Body of pancreas (tissue), 4 donors: ENCODE results near the gene AMPH. TPM values are rescaled to one million over a fixed set of nuclear protein-coding genes. Genes with fewer than 3 reads are reported as not detected.

Experiments
- ATAC-seq: fragments of 150-250 bp; one replicate; pipeline ENCODE4 v1.9.1; 2016
- DNase-seq, 4 donors: peaks; one replicate each; pipeline ENCODE4 v3.0.0-alpha.2; 2019
- H3K27ac ChIP-seq, 4 donors: fragments of 200-600 bp; sonication (generic); 1 replicate in 3 of 4; 2 replicates in 1 of 4; pipeline versions ENCODE4 v1.5.1 to v1.6.1; 2016 to 2019; ENCODE audit warnings: mild to moderate bottlenecking in 1 of 4, mixed read lengths in 1 of 4, moderate library complexity in 1 of 4
- H3K27me3 ChIP-seq, 2 donors: fragments of 200-600 bp; sonication (generic); one replicate each; pipeline ENCODE4 v1.6.0; 2016; ENCODE audit warnings: mild to moderate bottlenecking in 1 of 2
- H3K36me3 ChIP-seq, 2 donors: fragments of 200-600 bp; sonication (generic); replicated peaks in 1 of 2; 2 replicates each; pipeline ENCODE4 v1.5.1; 2016; ENCODE audit warnings: low read depth in 2 of 2; ENCODE audit not compliant: insufficient read depth in 1 of 2
- H3K4me1 ChIP-seq: fragments of 200-600 bp; sonication (generic); one replicate; pipeline ENCODE4 v1.6.0; 2016
- H3K4me3 ChIP-seq, 2 donors: fragments of 200-600 bp; sonication (generic); 1 replicate in 1 of 2; 2 replicates in 1 of 2; pipeline ENCODE4 v1.5.1; 2016 to 2019
- H3K9me3 ChIP-seq, 3 donors: fragments of 200-600 bp; sonication (generic); 1 replicate in 2 of 3; 2 replicates in 1 of 3; pipeline ENCODE4 v1.5.1; 2016
- POLR2A ChIP-seq, 3 donors: fragments of 450-650 bp; IDR thresholded peaks; one replicate each; pipeline ENCODE4 v1.6.1; 2016; ENCODE audit warnings: antibody characterized with exemption in 3 of 3, mild to moderate bottlenecking in 2 of 3
- WGBS, 2 donors: methylation state at CpG; one replicate each; pipeline ENCODE4 v1.1.5; 2017; 5-methylcytosine and 5-hydroxymethylcytosine counted together
- intact Hi-C: fragments of 100-400 bp; cut with DNase I; formaldehyde crosslinking; loops from one replicate; pipeline ENCODE4 v1.15.1; 2023
- total RNA-seq, 2 donors: library from RNA; depleted of rRNA; stranded (reverse); fragments of >200 nt; gene quantifications; one replicate each; pipeline ENCODE4 v1.1.0, GENCODE V29; 2016
- TF ChIP-seq, protein P1 (sequence below), 7 experiments: fragments of 450-650 bp in 4 of 7; fragments of 200-600 bp in 3 of 7; sonication (generic) in 3 of 7; IDR thresholded peaks; one replicate each; pipeline ENCODE4 v1.5.1; 2016 to 2019; ENCODE audit warnings: antibody characterized with exemption in 7 of 7

The AMPH gene
- total RNA-seq, 2 donors from 2014 or later = 2.6 to 14.2 TPM

DNA sequence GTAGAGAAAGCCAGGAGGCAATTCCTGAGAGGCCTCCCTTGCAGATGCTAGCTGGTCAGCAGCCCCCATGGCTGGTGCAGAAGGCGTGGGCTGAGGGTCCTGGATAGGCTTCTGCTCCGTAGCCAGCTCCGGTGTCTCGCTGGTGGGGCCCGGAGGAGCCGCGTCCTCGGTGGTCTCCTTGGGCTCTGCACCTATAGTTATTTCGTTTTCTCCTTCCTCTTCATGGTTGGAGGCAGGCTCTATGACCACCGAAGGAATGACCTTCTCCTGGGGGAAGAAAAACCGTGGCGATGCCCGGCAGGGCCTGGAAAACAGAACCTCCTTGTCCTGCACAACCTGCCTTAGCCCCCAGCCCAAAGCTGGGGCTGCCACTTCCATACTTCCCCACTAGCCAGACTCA lies 239.4 kb downstream of the AMPH start:
- no peak for DNase-seq
- Histone ChIP-seq H3K36me3 (no peaks in the 10 kb centered on the region), H3K27ac (no peak overlapping the region), H3K4me1 (no peaks in the 10 kb centered on the region), H3K9me3 (no peaks in the 10 kb centered on the region), H3K4me3 (no peak overlapping the region), H3K27me3 (no peaks in the 10 kb centered on the region)
- no peak for TF ChIP-seq POLR2A (IDR thresholded peaks at IDR 0.05)
- TF ChIP-seq, protein P1, sequence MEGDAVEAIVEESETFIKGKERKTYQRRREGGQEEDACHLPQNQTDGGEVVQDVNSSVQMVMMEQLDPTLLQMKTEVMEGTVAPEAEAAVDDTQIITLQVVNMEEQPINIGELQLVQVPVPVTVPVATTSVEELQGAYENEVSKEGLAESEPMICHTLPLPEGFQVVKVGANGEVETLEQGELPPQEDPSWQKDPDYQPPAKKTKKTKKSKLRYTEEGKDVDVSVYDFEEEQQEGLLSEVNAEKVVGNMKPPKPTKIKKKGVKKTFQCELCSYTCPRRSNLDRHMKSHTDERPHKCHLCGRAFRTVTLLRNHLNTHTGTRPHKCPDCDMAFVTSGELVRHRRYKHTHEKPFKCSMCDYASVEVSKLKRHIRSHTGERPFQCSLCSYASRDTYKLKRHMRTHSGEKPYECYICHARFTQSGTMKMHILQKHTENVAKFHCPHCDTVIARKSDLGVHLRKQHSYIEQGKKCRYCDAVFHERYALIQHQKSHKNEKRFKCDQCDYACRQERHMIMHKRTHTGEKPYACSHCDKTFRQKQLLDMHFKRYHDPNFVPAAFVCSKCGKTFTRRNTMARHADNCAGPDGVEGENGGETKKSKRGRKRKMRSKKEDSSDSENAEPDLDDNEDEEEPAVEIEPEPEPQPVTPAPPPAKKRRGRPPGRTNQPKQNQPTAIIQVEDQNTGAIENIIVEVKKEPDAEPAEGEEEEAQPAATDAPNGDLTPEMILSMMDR (IDR thresholded peaks at IDR 0.05) = no peak
- intact Hi-C loops = no loop called here
- WGBS, 2 donors = 78 to 83% methylated on average over 13 of the region's 13 CpGs
- no peak for ATAC-seq

DNA sequence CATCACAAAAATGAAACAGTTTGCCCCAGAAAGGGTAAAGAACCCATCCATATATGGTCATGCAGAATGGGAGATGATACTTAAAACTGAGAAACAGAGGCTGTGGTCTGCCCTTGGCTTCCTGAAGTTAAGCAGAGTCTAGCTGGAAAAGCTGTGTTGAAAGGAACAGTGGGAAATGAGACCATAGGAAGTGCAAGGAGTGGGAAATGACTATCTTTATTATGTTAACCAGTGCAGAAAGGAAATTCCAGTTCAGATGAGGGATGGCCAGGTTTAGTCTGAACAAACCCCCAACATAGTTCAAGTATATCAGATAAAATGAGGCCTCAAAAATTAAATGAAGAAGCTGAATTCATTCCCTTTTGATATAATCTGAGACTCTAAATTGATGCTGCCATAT lies 245.5 kb downstream of the AMPH start:
- TF ChIP-seq POLR2A (IDR thresholded peaks at IDR 0.05) = no peak
- TF ChIP-seq, protein P1 (IDR thresholded peaks at IDR 0.05) = no peak
- Histone ChIP-seq H3K27ac (no peak overlapping the region), H3K36me3 (no peaks in the 10 kb centered on the region), H3K4me1 (no peaks in the 10 kb centered on the region), H3K4me3 (no peak overlapping the region), H3K9me3 (no peaks in the 10 kb centered on the region), H3K27me3 (no peaks in the 10 kb centered on the region)
- no peak for DNase-seq
- ATAC-seq = no peak
- intact Hi-C loops = no loop called here

DNA sequence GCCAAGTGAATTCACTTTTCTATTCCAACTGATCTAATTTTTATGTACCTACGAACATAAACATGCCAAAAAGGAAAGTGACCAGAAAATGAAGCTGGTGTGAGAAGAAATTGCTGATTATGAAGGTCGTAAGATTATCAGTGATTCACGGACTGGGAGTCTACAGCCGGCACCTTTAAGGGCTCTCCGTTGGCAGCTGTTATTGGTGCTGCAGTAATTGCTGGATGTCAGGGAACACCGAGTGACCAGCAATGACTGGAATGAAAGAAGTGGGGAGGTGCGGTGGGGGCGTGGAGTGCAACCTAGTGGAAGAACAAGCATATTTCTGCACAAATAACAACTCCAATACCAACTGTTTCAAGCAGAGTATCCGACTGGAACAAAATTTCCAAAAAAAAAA lies 247.9 kb downstream of the AMPH start:
- Histone ChIP-seq H3K27ac (no peak overlapping the region), H3K4me1 (no peaks in the 10 kb centered on the region), H3K36me3 (no peaks in the 10 kb centered on the region), H3K4me3 (no peak overlapping the region), H3K27me3 (no peaks in the 10 kb centered on the region), H3K9me3 (no peaks in the 10 kb centered on the region)
- intact Hi-C loops = no loop called here
- no peak for ATAC-seq
- WGBS, 2 donors = 68 to 70% methylated on average over 9 of the region's 9 CpGs
- DNase-seq = no peak
- TF ChIP-seq, protein P1 (IDR thresholded peaks at IDR 0.05) = no peak
- no peak for TF ChIP-seq POLR2A (IDR thresholded peaks at IDR 0.05)

DNA sequence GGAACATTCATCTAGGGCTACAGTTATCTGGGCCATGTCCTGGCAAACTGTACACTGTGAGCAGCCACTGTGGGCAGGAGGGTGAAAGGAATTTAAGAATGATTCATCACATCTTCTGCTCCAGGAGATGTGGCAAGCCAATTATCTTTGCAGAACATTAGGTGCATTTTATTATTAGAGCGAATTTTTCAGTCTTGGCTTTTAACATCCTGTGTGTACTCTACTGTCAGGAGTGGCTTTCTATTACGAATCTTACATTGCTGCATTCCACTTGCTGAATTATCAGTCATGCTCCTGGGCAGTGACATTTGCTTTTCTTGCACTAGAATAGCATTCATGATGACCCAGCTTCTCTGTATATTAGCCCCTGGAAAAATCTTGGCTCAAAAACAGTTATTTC lies 248.5 kb downstream of the AMPH start:
- intact Hi-C loops = no loop called here
- WGBS, 2 donors = 72 to 88% methylated on average over 2 of the region's 2 CpGs
- TF ChIP-seq POLR2A (IDR thresholded peaks at IDR 0.05) = no peak
- TF ChIP-seq, protein P1 (IDR thresholded peaks at IDR 0.05) = no peak
- Histone ChIP-seq H3K4me3 (no peak overlapping the region), H3K4me1 (no peaks in the 10 kb centered on the region), H3K27me3 (no peaks in the 10 kb centered on the region), H3K9me3 (no peaks in the 10 kb centered on the region), H3K36me3 (no peaks in the 10 kb centered on the region), H3K27ac (no peak overlapping the region)
- no peak for DNase-seq
- no peak for ATAC-seq

- TF ChIP-seq POLR2A (IDR thresholded peaks at IDR 0.05) = no peak
- TF ChIP-seq, protein P1 (IDR thresholded peaks at IDR 0.05) = no peak
- intact Hi-C loops = no loop called here
- 49 to 51% methylated on average over 4 of the region's 4 CpGs for WGBS, 2 donors
These were observed 255.7 kb downstream of the AMPH start for GRCh38 chr7:38375453-38375852.

More at GRCh38 chr7:38375453-38375852, 255.7 kb downstream of the AMPH start:
- no peaks in the 10 kb centered on the region for H3K36me3 ChIP-seq
- no peaks in the 10 kb centered on the region for H3K9me3 ChIP-seq
- H3K27ac ChIP-seq = no peak overlapping the region
- DNase-seq = no peak
- no peaks in the 10 kb centered on the region for H3K27me3 ChIP-seq
- H3K4me3 ChIP-seq = no peak overlapping the region
- ATAC-seq = no peak
- H3K4me1 ChIP-seq = no peaks in the 10 kb centered on the region
